ENCODE results near the gene UGT1A6. TPM values are rescaled to one million over a fixed set of nuclear protein-coding genes. Genes with fewer than 3 reads are reported as not detected.
A peak's percentile ranks its signal among the peaks of the same experiment; 100 is the strongest.

Gene UGT1A6
- total RNA-seq, 2 donors from 2014 or later: not detected

DNA sequence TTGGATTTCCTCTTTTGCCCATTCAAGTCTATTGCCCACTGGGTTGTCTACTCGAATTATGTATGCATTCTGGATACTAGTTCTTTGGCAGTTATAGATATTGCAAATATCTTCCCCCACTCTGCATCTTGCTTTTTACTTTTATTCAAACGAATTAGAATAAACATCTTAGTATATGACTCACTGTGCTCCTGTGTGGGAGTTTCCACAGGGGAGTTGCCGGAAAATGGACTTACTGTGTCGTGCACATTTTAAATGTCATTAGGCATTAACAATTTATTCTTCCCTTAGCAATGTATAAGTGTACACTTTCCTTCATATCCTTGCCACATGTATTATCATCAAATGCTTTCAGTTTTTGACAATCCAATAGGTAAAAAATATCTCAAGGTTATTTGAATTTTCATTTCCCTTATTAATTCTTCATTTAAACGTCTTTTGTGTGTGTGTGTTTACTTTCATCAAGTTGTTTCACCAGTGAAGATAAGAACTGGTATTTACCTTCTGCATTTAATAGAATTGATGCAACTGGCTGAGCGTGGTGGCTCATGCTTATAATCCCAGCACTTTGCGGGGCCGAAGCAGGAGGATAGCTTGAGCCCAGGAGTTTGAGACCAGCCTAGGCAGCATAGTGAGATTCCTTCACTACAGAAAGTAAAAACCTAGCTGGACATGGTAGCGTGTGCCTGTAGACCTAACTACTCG is 15.4 kb downstream of the UGT1A6 start:
- no peak overlapping the region for H3K4me3 ChIP-seq (ENCODE audit: low read length)
- H3K9me3 ChIP-seq (ENCODE audit: control insufficient read depth, low read length): no peaks in the 10 kb centered on the region
- no peaks in the 10 kb centered on the region for H3K27me3 ChIP-seq (ENCODE audit: control insufficient read depth, insufficient read depth, low read length, poor library complexity, severe bottlenecking)
- no peaks in the 10 kb centered on the region for H3K36me3 ChIP-seq (ENCODE audit: control insufficient read depth, insufficient read depth, low read length)
- H3K36me3 Mint-ChIP-seq (ENCODE audit: low read depth): no peaks in the 10 kb centered on the region
- no peaks in the 10 kb centered on the region for H3K9me3 Mint-ChIP-seq
- H3K9ac ChIP-seq (ENCODE audit: extremely low read depth, low read length, poor library complexity, severe bottlenecking): no peak overlapping the region
- no peak overlapping the region for H3K4me3 Mint-ChIP-seq
- DNase-seq: no peak
- TF ChIP-seq CTCF (conservative IDR thresholded peaks at IDR 0.05): no peak
- no peak overlapping the region for H3K27ac ChIP-seq (ENCODE audit: low read depth, low read length)
- no peaks in the 10 kb centered on the region for H3K27me3 Mint-ChIP-seq (ENCODE audit: insufficient read depth)
- peaks cover 5% of the 10 kb centered on the region for H3K4me1 Mint-ChIP-seq
- WGBS, 2 experiments (ENCODE audit: insufficient coverage in 1 of 2, insufficient read length in 1 of 2): 89 to 92% methylated on average over 8 to 9 of the region's 10 CpGs
- no peaks in the 10 kb centered on the region for H3K4me1 ChIP-seq (ENCODE audit: control insufficient read depth, insufficient read depth, low read length)
- no peak overlapping the region for H3K27ac Mint-ChIP-seq

GRCh38 chr2:233708942-233709341 is 16.3 kb downstream of the UGT1A6 start:
- Histone ChIP-seq H3K27me3 (ENCODE audit: control insufficient read depth, insufficient read depth, low read length, poor library complexity, severe bottlenecking) (no peaks in the 10 kb centered on the region), H3K9ac (ENCODE audit: extremely low read depth, low read length, poor library complexity, severe bottlenecking) (no peak overlapping the region), H3K27ac (ENCODE audit: low read depth, low read length) (no peak overlapping the region), H3K4me1 (ENCODE audit: control insufficient read depth, insufficient read depth, low read length) (no peaks in the 10 kb centered on the region), H3K36me3 (ENCODE audit: control insufficient read depth, insufficient read depth, low read length) (no peaks in the 10 kb centered on the region), H3K9me3 (ENCODE audit: control insufficient read depth, low read length) (no peaks in the 10 kb centered on the region), H3K4me3 (ENCODE audit: low read length) (no peak overlapping the region)
- no peak overlapping the region for H3K4me3 Mint-ChIP-seq
- H3K36me3 Mint-ChIP-seq (ENCODE audit: low read depth): no peaks in the 10 kb centered on the region
- no peak overlapping the region for H3K27ac Mint-ChIP-seq
- peaks cover 5% of the 10 kb centered on the region for H3K4me1 Mint-ChIP-seq
- no peak for TF ChIP-seq CTCF (conservative IDR thresholded peaks at IDR 0.05)
- H3K27me3 Mint-ChIP-seq (ENCODE audit: insufficient read depth): no peaks in the 10 kb centered on the region
- 89 to 100% methylated on average over 1 to 4 of the region's 5 CpGs for WGBS, 2 experiments (ENCODE audit: insufficient coverage in 1 of 2, insufficient read length in 1 of 2)
- H3K9me3 Mint-ChIP-seq: no peaks in the 10 kb centered on the region
- no peak for DNase-seq

GRCh38 chr2:233711312-233712008 is 18.8 kb downstream of the UGT1A6 start:
- H3K4me3 Mint-ChIP-seq: no peak overlapping the region
- no peak overlapping the region for H3K4me3 ChIP-seq (ENCODE audit: low read length)
- WGBS, 2 experiments (ENCODE audit: insufficient coverage in 1 of 2, insufficient read length in 1 of 2): 48 to 58% methylated on average over 10 to 11 of the region's 11 CpGs
- no peak overlapping the region for H3K9ac ChIP-seq (ENCODE audit: extremely low read depth, low read length, poor library complexity, severe bottlenecking)
- no peaks in the 10 kb centered on the region for H3K9me3 Mint-ChIP-seq
- TF ChIP-seq CTCF (conservative IDR thresholded peaks at IDR 0.05): peak; percentile 96
- H3K4me1 ChIP-seq (ENCODE audit: control insufficient read depth, insufficient read depth, low read length): no peaks in the 10 kb centered on the region
- H3K9me3 ChIP-seq (ENCODE audit: control insufficient read depth, low read length): no peaks in the 10 kb centered on the region
- H3K4me1 Mint-ChIP-seq: peaks cover 5% of the 10 kb centered on the region
- peaks cover 7% of the 10 kb centered on the region for H3K27me3 Mint-ChIP-seq (ENCODE audit: insufficient read depth)
- no peak overlapping the region for H3K27ac ChIP-seq (ENCODE audit: low read depth, low read length)
- H3K27ac Mint-ChIP-seq: no peak overlapping the region
- H3K27me3 ChIP-seq (ENCODE audit: control insufficient read depth, insufficient read depth, low read length, poor library complexity, severe bottlenecking): no peaks in the 10 kb centered on the region
- no peaks in the 10 kb centered on the region for H3K36me3 ChIP-seq (ENCODE audit: control insufficient read depth, insufficient read depth, low read length)
- no peaks in the 10 kb centered on the region for H3K36me3 Mint-ChIP-seq (ENCODE audit: low read depth)
- DNase-seq: peak; percentile 93
